IMR-90 (cell line): ENCODE results near the gene ACSM6. TPM values are rescaled to one million over a fixed set of nuclear protein-coding genes. Genes with fewer than 3 reads are reported as not detected.

Experiments
- ATAC-seq: fragments of 200-7000 bp; cut with Tn5 transposase; 2 replicates; pipeline ENCODE4 v1.9.1; 2020; ENCODE audit warnings: low read depth, mild to moderate bottlenecking, moderate library complexity
- BruUV-seq: library from RNA; stranded (reverse); fragments of 400-500 nt; replicated peaks from 2 replicates; lab custom pipeline; 2021; lab: Mats Ljungman, UMichigan
- CTCF ChIA-PET: fragments of 300-600 bp; formaldehyde crosslinking; extraction: SDS; loops from one replicate; lab custom pipeline; 2021; ENCODE audit warnings: antibody characterized with exemption; lab: Yijun Ruan, JAX
- POLR2A ChIA-PET: fragments of 300-600 bp; sonication (Branson Sonifier 250); formaldehyde crosslinking; loops from one replicate; lab custom pipeline; 2022; ENCODE audit warnings: antibody characterized with exemption; ENCODE audit not compliant: unreplicated experiment; lab: Charles Lee
- DNase-seq: peaks from one replicate; pipeline ENCODE4 v3.0.0; 2013
- H2AFZ ChIP-seq: replicated peaks from 2 replicates; pipeline ENCODE3; 2013; ENCODE audit warnings: low read length, mild to moderate bottlenecking; ENCODE audit not compliant: poor library complexity
- H2AK5ac ChIP-seq: 2 replicates; pipeline ENCODE4 v1.6.1; 2013; ENCODE audit warnings: low read depth, low read length, inconsistent platforms
- H2AK9ac ChIP-seq: replicated peaks from 2 replicates; pipeline ENCODE3; 2013; ENCODE audit warnings: mild to moderate bottlenecking, low read depth, low read length, moderate library complexity; ENCODE audit not compliant: poor library complexity
- H2BK120ac ChIP-seq: 2 replicates; pipeline ENCODE4 v1.6.1; 2013; ENCODE audit warnings: low read depth, low read length, inconsistent platforms
- H2BK15ac ChIP-seq: 3 replicates; pipeline ENCODE4 v1.6.1; 2013; ENCODE audit warnings: low read depth, low read length, inconsistent platforms
- H2BK20ac ChIP-seq: 2 replicates; pipeline ENCODE4 v1.6.1; 2013; ENCODE audit warnings: low read depth, mild to moderate bottlenecking, inconsistent platforms, low read length, moderate library complexity
- H2BK5ac ChIP-seq: 2 replicates; pipeline ENCODE4 v1.6.1; 2013; ENCODE audit warnings: mild to moderate bottlenecking, low read depth, low read length, inconsistent platforms; ENCODE audit not compliant: poor library complexity, severe bottlenecking
- H3K14ac ChIP-seq: replicated peaks from 2 replicates; pipeline ENCODE4 v1.6.1; 2013; ENCODE audit warnings: low read depth, low read length, inconsistent platforms
- H3K18ac ChIP-seq: 2 replicates; pipeline ENCODE4 v1.6.1; 2013; ENCODE audit warnings: low read depth, low read length, control low read depth
- H3K23ac ChIP-seq: 2 replicates; pipeline ENCODE4 v1.6.1; 2013; ENCODE audit warnings: low read depth, low read length, inconsistent platforms
- H3K27ac ChIP-seq: 2 replicates; pipeline ENCODE4 v1.5.1; 2013; ENCODE audit warnings: mild to moderate bottlenecking, control low read depth, low read length; ENCODE audit not compliant: insufficient read depth
- H3K27me3 ChIP-seq: 2 replicates; pipeline ENCODE4 v1.6.1; 2013; ENCODE audit warnings: low read length; ENCODE audit not compliant: control insufficient read depth, insufficient read depth
- H3K36me3 ChIP-seq: 2 replicates; pipeline ENCODE4 v1.6.1; 2013; ENCODE audit warnings: low read length, mixed read lengths; ENCODE audit not compliant: control insufficient read depth, insufficient read depth
- H3K4ac ChIP-seq: 2 replicates; pipeline ENCODE4 v1.6.1; 2013; ENCODE audit warnings: low read depth, low read length, inconsistent platforms
- H3K4me1 ChIP-seq: 2 replicates; pipeline ENCODE4 v1.6.1; 2013; ENCODE audit warnings: low read length, mixed read lengths; ENCODE audit not compliant: control insufficient read depth, insufficient read depth
- H3K4me2 ChIP-seq: 2 replicates; pipeline ENCODE4 v1.6.1; 2013; ENCODE audit warnings: low read depth, mild to moderate bottlenecking, control low read depth, low read length, moderate library complexity
- H3K4me3 ChIP-seq: 2 replicates; pipeline ENCODE4 v1.5.1; 2013; ENCODE audit warnings: low read depth, mild to moderate bottlenecking, control low read depth, low read length, moderate library complexity; ENCODE audit not compliant: insufficient read depth
- H3K56ac ChIP-seq: 2 replicates; pipeline ENCODE4 v1.6.1; 2013; ENCODE audit warnings: low read length, inconsistent platforms; ENCODE audit not compliant: insufficient read depth; ENCODE audit errors: extremely low read depth
- H3K79me1 ChIP-seq, 2 experiments: 2 replicates each; pipeline ENCODE4 v1.6.1; 2013; ENCODE audit warnings: low read length in 2 of 2, inconsistent platforms in 1 of 2, low read depth in 1 of 2
- H3K9ac ChIP-seq: 2 replicates; pipeline ENCODE4 v1.6.1; 2013; ENCODE audit warnings: low read depth, low read length, control low read depth
- H3K9me1 ChIP-seq: 2 replicates; pipeline ENCODE4 v1.6.1; 2013; ENCODE audit warnings: low read length, inconsistent platforms; ENCODE audit not compliant: insufficient read depth
- H3K9me3 ChIP-seq: 2 replicates; pipeline ENCODE4 v1.6.1; 2013; ENCODE audit warnings: low read length; ENCODE audit not compliant: control insufficient read depth, insufficient read depth
- H4K20me1 ChIP-seq: 2 replicates; pipeline ENCODE4 v1.6.1; 2013; ENCODE audit warnings: low read length, inconsistent platforms; ENCODE audit not compliant: insufficient read depth
- H4K5ac ChIP-seq: 2 replicates; pipeline ENCODE4 v1.6.1; 2013; ENCODE audit warnings: mild to moderate bottlenecking, low read depth, low read length, control low read depth
- H4K8ac ChIP-seq, 2 experiments: 2 replicates each; pipeline ENCODE4 v1.6.1; 2013; ENCODE audit warnings: low read depth in 2 of 2, low read length in 2 of 2, control low read depth in 1 of 2, inconsistent platforms in 1 of 2
- H4K91ac ChIP-seq: 2 replicates; pipeline ENCODE4 v1.6.1; 2013; ENCODE audit warnings: low read depth, low read length, inconsistent platforms; ENCODE audit not compliant: insufficient read depth
- BHLHE40 ChIP-seq: fragments of 150-350 bp; IDR thresholded peaks from 2 replicates; pipeline ENCODE4 v1.6.1; 2016; ENCODE audit warnings: mild to moderate bottlenecking, low read depth, low read length
- CEBPB ChIP-seq: IDR thresholded peaks from 2 replicates; pipeline ENCODE4 v1.6.1; 2012; ENCODE audit warnings: low read depth, low read length, improper control_type of control experiment
- CHD1 ChIP-seq: IDR thresholded peaks from 2 replicates; pipeline ENCODE4 v1.6.1; 2012; ENCODE audit warnings: low read depth, low read length, improper control_type of control experiment
- MXI1 ChIP-seq: IDR thresholded peaks from 2 replicates; pipeline ENCODE4 v1.6.1; 2012; ENCODE audit warnings: low read depth, mild to moderate bottlenecking, low read length, moderate library complexity, borderline replicate concordance
- NFE2L2 ChIP-seq: fragments of 150-350 bp; IDR thresholded peaks from 2 replicates; pipeline ENCODE4 v1.6.1; 2016; ENCODE audit warnings: low read depth, mild to moderate bottlenecking, low read length
- POLR2A ChIP-seq: IDR thresholded peaks from 2 replicates; pipeline ENCODE4 v1.6.1; 2012; ENCODE audit warnings: mild to moderate bottlenecking, low read depth, low read length
- RAD21 ChIP-seq: IDR thresholded peaks from 2 replicates; pipeline ENCODE4 v1.6.1; 2012; ENCODE audit warnings: low read length, improper control_type of control experiment
- RCOR1 ChIP-seq: IDR thresholded peaks from 2 replicates; pipeline ENCODE4 v1.6.1; 2012; ENCODE audit warnings: mild to moderate bottlenecking, low read length, improper control_type of control experiment; ENCODE audit not compliant: insufficient replicate concordance
- RFX5 ChIP-seq: IDR thresholded peaks from 2 replicates; pipeline ENCODE4 v1.8.0; 2012; ENCODE audit warnings: low read depth, mild to moderate bottlenecking, low read length, moderate library complexity
- SMC3 ChIP-seq: fragments of 150-350 bp; IDR thresholded peaks from 2 replicates; pipeline ENCODE4 v1.6.1; 2016; ENCODE audit warnings: low read depth, mild to moderate bottlenecking, antibody characterized with exemption, low read length, moderate library complexity
- WGBS, 2 experiments: methylation state at CpG; one replicate each; pipeline versions ENCODE4 v1.1.5 to v1.1.7; 2013; ENCODE audit warnings: missing lambda C conversion rate in 2 of 2; ENCODE audit not compliant: insufficient read length in 1 of 2; ENCODE audit errors: extremely low coverage in 2 of 2; 5-methylcytosine and 5-hydroxymethylcytosine counted together
- dilution Hi-C: fragments of 300-500 bp; cut with HindIII; formaldehyde crosslinking; loops from one replicate; pipeline ENCODE4 v1.14.3; 2018; ENCODE audit warnings: low sequenced_read_pairs; ENCODE audit not compliant: unreplicated experiment
- in situ Hi-C: fragments of 300-500 bp; cut with MboI; formaldehyde crosslinking; loops from 3 replicates; pipeline ENCODE4 v1.14.3; 2019; ENCODE audit warnings: low sequenced_read_pairs, inconsistent platforms, mixed read lengths
- intact Hi-C: fragments of 100-400 bp; cut with micrococcal nuclease; formaldehyde crosslinking; loops from 2 replicates; pipeline ENCODE4 v1.10.0; 2022
- polyA plus RNA-seq, 3 experiments: library from polyadenylated mRNA; depleted of rRNA; stranded (reverse); fragments of >200 nt; gene quantifications; 2 replicates each; pipeline ENCODE4 v1.2.3, GENCODE V29; 2012; ENCODE audit warnings: low replicate concordance in 1 of 3
- total RNA-seq: library from RNA; depleted of rRNA; stranded (reverse); fragments of >200 nt; gene quantifications from 2 replicates; pipeline ENCODE4 v1.2.3, GENCODE V29; 2012
- TF ChIP-seq, protein P1 (sequence below): conservative IDR thresholded peaks from 2 replicates; pipeline ENCODE4 v1.5.1; 2012; ENCODE audit warnings: mild to moderate bottlenecking, low read depth, low read length, improper control_type of control experiment
- TF ChIP-seq, protein P2 (sequence below): fragments of 150-350 bp; IDR thresholded peaks from 2 replicates; pipeline ENCODE4 v1.6.1; 2017; ENCODE audit warnings: mild to moderate bottlenecking, antibody characterized with exemption, low read length, low read depth
- TF ChIP-seq, protein P3 (sequence below): fragments of 150-350 bp; IDR thresholded peaks from 2 replicates; pipeline ENCODE4 v1.6.1; 2016; ENCODE audit warnings: low read depth, mild to moderate bottlenecking, low read length, moderate library complexity, borderline replicate concordance

Gene ACSM6
- total and polyA plus RNA-seq, 2 of the 4 experiments (the other 2 are of a cell fraction): not detected

DNA sequence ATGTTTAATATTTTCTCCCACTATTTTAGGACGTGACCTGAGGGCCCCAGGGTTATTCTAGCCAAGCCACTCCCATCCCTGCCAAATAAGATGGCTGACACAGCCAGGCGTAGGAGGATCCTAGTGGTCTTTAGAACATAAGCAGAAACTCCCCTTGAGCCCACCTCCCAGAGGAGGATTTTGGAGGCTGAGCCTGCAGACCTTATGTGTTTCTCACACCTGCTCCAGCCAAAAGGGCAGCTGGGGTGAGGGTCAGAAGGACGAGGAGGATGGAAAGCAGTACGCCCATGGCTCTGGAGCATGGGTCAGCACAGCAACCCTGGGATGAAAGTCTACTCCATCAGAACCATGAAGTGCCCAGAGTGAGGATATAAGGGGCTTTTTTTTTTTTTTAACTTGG lies 56.8 kb downstream of the ACSM6 start:
- Histone ChIP-seq H2BK120ac (no peak overlapping the region), H3K27ac (no peak overlapping the region), H3K9me1 (peaks cover 28% of the 10 kb centered on the region), H3K9me3 (no peaks in the 10 kb centered on the region), H2BK20ac (no peak overlapping the region), H2AFZ (no peak overlapping the region), H3K36me3 (peaks cover 28% of the 10 kb centered on the region), H3K4ac (no peak overlapping the region), H3K4me3 (no peak overlapping the region), H3K79me1 (peaks cover 18 to 56% of the 10 kb centered on the region in 2 experiments; a peak in 3 of 4 replicates), H3K4me2 (no peak overlapping the region), H4K8ac (no peak overlapping the region), H3K4me1 (peaks cover 23% of the 10 kb centered on the region), H2AK9ac (no peak overlapping the region), H3K23ac (no peak overlapping the region), H3K56ac (no peak overlapping the region), H4K20me1 (peaks cover 21% of the 10 kb centered on the region), H2BK5ac (no peak overlapping the region), H3K14ac (no peak overlapping the region), H3K27me3 (no peaks in the 10 kb centered on the region), H2AK5ac (no peak overlapping the region), H3K9ac (no peak overlapping the region), H4K5ac (no peak overlapping the region), H4K91ac (no peak overlapping the region), H2BK15ac (no peak overlapping the region), H3K18ac (no peak overlapping the region)
- intact Hi-C loops (no loop called here), in situ Hi-C loops (no loop called here), dilution Hi-C loops (no loop called here)
- no peak for DNase-seq
- ChIA-PET CTCF (no interaction called here), POLR2A (no interaction called here)
- ATAC-seq: no peak
- 80% methylated on average over 2 of the region's 4 CpGs; no CpG with 5 or more reads in 1 of the 2 experiments for WGBS, 2 experiments
- BruUV-seq: no TSS peak
- no peak for TF ChIP-seq POLR2A
- TF ChIP-seq, protein P1, sequence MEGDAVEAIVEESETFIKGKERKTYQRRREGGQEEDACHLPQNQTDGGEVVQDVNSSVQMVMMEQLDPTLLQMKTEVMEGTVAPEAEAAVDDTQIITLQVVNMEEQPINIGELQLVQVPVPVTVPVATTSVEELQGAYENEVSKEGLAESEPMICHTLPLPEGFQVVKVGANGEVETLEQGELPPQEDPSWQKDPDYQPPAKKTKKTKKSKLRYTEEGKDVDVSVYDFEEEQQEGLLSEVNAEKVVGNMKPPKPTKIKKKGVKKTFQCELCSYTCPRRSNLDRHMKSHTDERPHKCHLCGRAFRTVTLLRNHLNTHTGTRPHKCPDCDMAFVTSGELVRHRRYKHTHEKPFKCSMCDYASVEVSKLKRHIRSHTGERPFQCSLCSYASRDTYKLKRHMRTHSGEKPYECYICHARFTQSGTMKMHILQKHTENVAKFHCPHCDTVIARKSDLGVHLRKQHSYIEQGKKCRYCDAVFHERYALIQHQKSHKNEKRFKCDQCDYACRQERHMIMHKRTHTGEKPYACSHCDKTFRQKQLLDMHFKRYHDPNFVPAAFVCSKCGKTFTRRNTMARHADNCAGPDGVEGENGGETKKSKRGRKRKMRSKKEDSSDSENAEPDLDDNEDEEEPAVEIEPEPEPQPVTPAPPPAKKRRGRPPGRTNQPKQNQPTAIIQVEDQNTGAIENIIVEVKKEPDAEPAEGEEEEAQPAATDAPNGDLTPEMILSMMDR: no peak
- no peak for TF ChIP-seq NFE2L2
- TF ChIP-seq RFX5: no peak
- TF ChIP-seq, protein P2, sequence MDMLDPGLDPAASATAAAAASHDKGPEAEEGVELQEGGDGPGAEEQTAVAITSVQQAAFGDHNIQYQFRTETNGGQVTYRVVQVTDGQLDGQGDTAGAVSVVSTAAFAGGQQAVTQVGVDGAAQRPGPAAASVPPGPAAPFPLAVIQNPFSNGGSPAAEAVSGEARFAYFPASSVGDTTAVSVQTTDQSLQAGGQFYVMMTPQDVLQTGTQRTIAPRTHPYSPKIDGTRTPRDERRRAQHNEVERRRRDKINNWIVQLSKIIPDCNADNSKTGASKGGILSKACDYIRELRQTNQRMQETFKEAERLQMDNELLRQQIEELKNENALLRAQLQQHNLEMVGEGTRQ: no peak
- no peak for TF ChIP-seq RAD21
- TF ChIP-seq, protein P3, sequence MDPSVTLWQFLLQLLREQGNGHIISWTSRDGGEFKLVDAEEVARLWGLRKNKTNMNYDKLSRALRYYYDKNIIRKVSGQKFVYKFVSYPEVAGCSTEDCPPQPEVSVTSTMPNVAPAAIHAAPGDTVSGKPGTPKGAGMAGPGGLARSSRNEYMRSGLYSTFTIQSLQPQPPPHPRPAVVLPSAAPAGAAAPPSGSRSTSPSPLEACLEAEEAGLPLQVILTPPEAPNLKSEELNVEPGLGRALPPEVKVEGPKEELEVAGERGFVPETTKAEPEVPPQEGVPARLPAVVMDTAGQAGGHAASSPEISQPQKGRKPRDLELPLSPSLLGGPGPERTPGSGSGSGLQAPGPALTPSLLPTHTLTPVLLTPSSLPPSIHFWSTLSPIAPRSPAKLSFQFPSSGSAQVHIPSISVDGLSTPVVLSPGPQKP: no peak
- no peak for TF ChIP-seq SMC3
- TF ChIP-seq CHD1: no peak
- no peak for TF ChIP-seq MXI1
- TF ChIP-seq CEBPB: no peak
- TF ChIP-seq RCOR1: no peak
- no peak for TF ChIP-seq BHLHE40
